HEK293 (cell line): Measurements from ENCODE around the gene COPE.
A peak's percentile ranks its signal among the peaks of the same experiment; 100 is the strongest.

ENCODE experiments used
- CTCF ChIA-PET: fragments of 350-600 bp; formaldehyde crosslinking; extraction: SDS; loops from one replicate; lab custom pipeline; 2021; ENCODE audit warnings: antibody characterized with exemption; lab: Yijun Ruan, JAX
- POLR2A ChIA-PET: fragments of 300-600 bp; formaldehyde crosslinking; extraction: SDS; loops from one replicate; lab custom pipeline; 2020; ENCODE audit warnings: antibody characterized with exemption, inconsistent platforms; lab: Yijun Ruan, JAX
- H3K27ac ChIP-seq: fragments of 200-500 bp; sonication (Bioruptor generic); 2 replicates; pipeline ENCODE4 v1.5.1; 2014; ENCODE audit warnings: low read depth, low read length, control low read depth, inconsistent platforms; ENCODE audit errors: extremely low read depth
- H3K36me3 ChIP-seq, 2 experiments: fragments of 200-500 bp in 1 of 2; sonication (Bioruptor generic) in 1 of 2; 1 replicate in 1 of 2; 2 replicates in 1 of 2; pipeline ENCODE4 v1.5.1; 2014 to 2017; ENCODE audit warnings: inconsistent platforms in 2 of 2, low read length in 2 of 2; ENCODE audit not compliant: control insufficient read depth in 2 of 2, insufficient read depth in 1 of 2
- H3K4me1 ChIP-seq: fragments of 200-500 bp; sonication (Bioruptor generic); 2 replicates; pipeline ENCODE4 v1.5.1; 2014; ENCODE audit warnings: mild to moderate bottlenecking, low read length, inconsistent platforms; ENCODE audit not compliant: control insufficient read depth, insufficient read depth
- H3K4me3 ChIP-seq: 2 replicates; pipeline ENCODE4 v1.5.1; 2011; ENCODE audit warnings: low read depth, mild to moderate bottlenecking, control low read depth, low read length, moderate library complexity
- H3K9me3 ChIP-seq: fragments of 200-500 bp; sonication (Bioruptor generic); 2 replicates; pipeline ENCODE4 v1.5.1; 2014; ENCODE audit warnings: low read depth, low read length, inconsistent platforms; ENCODE audit not compliant: control insufficient read depth, insufficient read depth
- IKZF3 ChIP-seq: fragments of 450-650 bp; IDR thresholded peaks from 2 replicates; pipeline ENCODE4 v1.5.0; 2018; ENCODE audit warnings: missing biosample characterization, mild to moderate bottlenecking, missing genetic modification characterization, moderate library complexity
- KLF7 ChIP-seq: fragments of 450-650 bp; formaldehyde crosslinking; IDR thresholded peaks from 2 replicates; pipeline ENCODE4 v1.5.1; 2016; ENCODE audit warnings: missing biosample characterization, missing genetic modification characterization, borderline replicate concordance
- PRDM4 ChIP-seq: fragments of 450-650 bp; formaldehyde crosslinking; IDR thresholded peaks from 2 replicates; pipeline ENCODE4 v1.5.1; 2017; ENCODE audit warnings: missing biosample characterization, missing genetic modification characterization
- REPIN1 ChIP-seq: fragments of 450-650 bp; formaldehyde crosslinking; IDR thresholded peaks from 2 replicates; pipeline ENCODE4 v1.5.1; 2017; ENCODE audit warnings: missing biosample characterization, missing genetic modification characterization, low read depth
- TRIM28 ChIP-seq: IDR thresholded peaks from 2 replicates; pipeline ENCODE4 v1.6.1; 2011; ENCODE audit warnings: low read length, control low read depth, borderline replicate concordance
- ZBTB17 ChIP-seq: fragments of 450-650 bp; formaldehyde crosslinking; IDR thresholded peaks from 2 replicates; pipeline ENCODE4 v1.5.1; 2016; ENCODE audit warnings: missing biosample characterization, missing genetic modification characterization
- ZNF140 ChIP-seq: fragments of 450-650 bp; formaldehyde crosslinking; IDR thresholded peaks from 2 replicates; pipeline ENCODE4 v1.5.1; 2016; ENCODE audit warnings: missing biosample characterization, missing genetic modification characterization
- ZNF16 ChIP-seq: fragments of 450-650 bp; formaldehyde crosslinking; IDR thresholded peaks from 2 replicates; pipeline ENCODE4 v1.5.1; 2016; ENCODE audit warnings: low read depth, missing biosample characterization, missing genetic modification characterization
- ZNF19 ChIP-seq: fragments of 450-650 bp; formaldehyde crosslinking; IDR thresholded peaks from 2 replicates; pipeline ENCODE4; 2016; ENCODE audit warnings: missing biosample characterization, missing genetic modification characterization, low read depth
- ZNF248 ChIP-seq: fragments of 450-650 bp; formaldehyde crosslinking; IDR thresholded peaks from 2 replicates; pipeline ENCODE4 v1.5.1; 2017; ENCODE audit warnings: missing biosample characterization, missing genetic modification characterization
- ZNF366 ChIP-seq: fragments of 450-650 bp; formaldehyde crosslinking; conservative IDR thresholded peaks from 2 replicates; pipeline ENCODE4 v1.5.1; 2016; ENCODE audit warnings: missing biosample characterization, missing genetic modification characterization
- ZNF37A ChIP-seq: fragments of 450-650 bp; IDR thresholded peaks from 2 replicates; pipeline ENCODE4 v1.5.1; 2018; ENCODE audit warnings: missing biosample characterization, missing genetic modification characterization
- ZNF416 ChIP-seq: fragments of 450-650 bp; formaldehyde crosslinking; IDR thresholded peaks from 2 replicates; pipeline ENCODE4 v1.5.1; 2016; ENCODE audit warnings: missing biosample characterization, missing genetic modification characterization
- ZNF513 ChIP-seq: fragments of 450-650 bp; IDR thresholded peaks from 2 replicates; pipeline ENCODE4 v1.5.1; 2018; ENCODE audit warnings: missing biosample characterization, missing genetic modification characterization
- ZNF544 ChIP-seq: fragments of 450-650 bp; formaldehyde crosslinking; IDR thresholded peaks from 2 replicates; pipeline ENCODE4 v1.5.0; 2017; ENCODE audit warnings: missing biosample characterization, missing genetic modification characterization
- ZNF558 ChIP-seq: fragments of 450-650 bp; formaldehyde crosslinking; IDR thresholded peaks from 2 replicates; pipeline ENCODE4 v1.5.1; 2016; ENCODE audit warnings: missing biosample characterization, missing genetic modification characterization
- ZNF76 ChIP-seq: fragments of 450-650 bp; formaldehyde crosslinking; IDR thresholded peaks from 2 replicates; pipeline ENCODE4; 2016; ENCODE audit warnings: low read depth, missing biosample characterization, missing genetic modification characterization, borderline replicate concordance
- ZSCAN18 ChIP-seq: fragments of 450-650 bp; formaldehyde crosslinking; IDR thresholded peaks from 2 replicates; pipeline ENCODE4 v1.5.1; 2016; ENCODE audit warnings: missing biosample characterization, missing genetic modification characterization
- ZSCAN30 ChIP-seq: fragments of 450-650 bp; IDR thresholded peaks from 2 replicates; pipeline ENCODE4 v1.5.1; 2018; ENCODE audit warnings: missing biosample characterization, mild to moderate bottlenecking, missing genetic modification characterization, moderate library complexity
- TF ChIP-seq, protein P1 (sequence below): fragments of 450-650 bp; formaldehyde crosslinking; IDR thresholded peaks from 2 replicates; pipeline ENCODE4 v1.5.1; 2016; ENCODE audit warnings: missing biosample characterization, missing genetic modification characterization
- TF ChIP-seq, protein P2 (sequence below): fragments of 450-650 bp; formaldehyde crosslinking; IDR thresholded peaks from 2 replicates; pipeline ENCODE4 v1.5.1; 2016; ENCODE audit warnings: missing biosample characterization, missing genetic modification characterization

The COPE gene

DNA sequence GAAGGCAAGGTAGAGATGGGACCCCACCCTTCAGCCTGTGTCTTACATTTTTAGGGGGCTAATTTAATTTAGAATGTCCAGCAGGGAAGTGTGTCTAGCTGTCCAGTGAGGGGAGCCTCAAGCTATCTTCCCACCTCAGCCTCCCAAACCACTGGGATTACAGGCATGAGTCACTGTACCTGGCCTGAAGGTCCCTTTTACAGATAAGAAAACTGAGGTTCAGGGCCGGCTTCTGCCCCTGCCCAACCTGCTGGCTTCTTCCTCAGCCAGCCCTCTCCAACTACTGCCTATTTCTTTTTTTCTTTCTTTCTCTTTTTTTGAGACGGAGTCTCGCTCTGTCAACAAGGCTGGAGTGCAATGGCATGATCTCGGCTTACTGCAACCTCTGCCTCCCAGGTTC lies 41.2 kb upstream of the COPE start:
- ChIA-PET POLR2A (no interaction called here), CTCF (interaction anchor here (0.6 to 1.0 kb wide), 3 partner anchors 27 to 669 kb away, joined by 3 to 4 read pairs (median 3); no protein-coding TSS in a partner anchor)
- Histone ChIP-seq H3K4me3 (no peak overlapping the region), H3K4me1 (no peaks in the 10 kb centered on the region), H3K9me3 (no peaks in the 10 kb centered on the region), H3K36me3 (no peaks in the 10 kb centered on the region), H3K27ac (no peak overlapping the region)
- TF ChIP-seq REPIN1 (tag by site-specific recombination) (no peak), ZSCAN18 (tag by site-specific recombination) (no peak), TRIM28 (no peak), ZNF19 (tag by site-specific recombination) (no peak), ZNF16 (tag by site-specific recombination) (no peak), ZNF544 (tag by site-specific recombination) (no peak), KLF7 (tag by site-specific recombination) (no peak), ZNF140 (tag by site-specific recombination) (no peak), ZNF513 (tag by site-specific recombination) (no peak), ZNF37A (tag by site-specific recombination) (no peak), ZNF76 (tag by site-specific recombination) (no peak), PRDM4 (no peak), IKZF3 (no peak), ZNF558 (tag by site-specific recombination) (no peak)
- TF ChIP-seq, protein P1, sequence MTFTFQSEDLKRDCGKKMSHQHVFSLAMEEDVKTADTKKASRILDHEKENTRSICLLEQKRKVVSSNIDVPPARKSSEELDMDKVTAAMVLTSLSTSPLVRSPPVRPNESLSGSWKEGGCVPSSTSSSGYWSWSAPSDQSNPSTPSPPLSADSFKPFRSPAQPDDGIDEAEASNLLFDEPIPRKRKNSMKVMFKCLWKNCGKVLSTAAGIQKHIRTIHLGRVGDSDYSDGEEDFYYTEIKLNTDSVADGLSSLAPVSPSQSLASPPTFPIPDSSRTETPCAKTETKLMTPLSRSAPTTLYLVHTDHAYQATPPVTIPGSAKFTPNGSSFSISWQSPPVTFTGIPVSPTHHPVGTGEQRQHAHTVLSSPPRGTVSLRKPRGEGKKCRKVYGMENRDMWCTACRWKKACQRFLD = no peak
- TF ChIP-seq, protein P2, sequence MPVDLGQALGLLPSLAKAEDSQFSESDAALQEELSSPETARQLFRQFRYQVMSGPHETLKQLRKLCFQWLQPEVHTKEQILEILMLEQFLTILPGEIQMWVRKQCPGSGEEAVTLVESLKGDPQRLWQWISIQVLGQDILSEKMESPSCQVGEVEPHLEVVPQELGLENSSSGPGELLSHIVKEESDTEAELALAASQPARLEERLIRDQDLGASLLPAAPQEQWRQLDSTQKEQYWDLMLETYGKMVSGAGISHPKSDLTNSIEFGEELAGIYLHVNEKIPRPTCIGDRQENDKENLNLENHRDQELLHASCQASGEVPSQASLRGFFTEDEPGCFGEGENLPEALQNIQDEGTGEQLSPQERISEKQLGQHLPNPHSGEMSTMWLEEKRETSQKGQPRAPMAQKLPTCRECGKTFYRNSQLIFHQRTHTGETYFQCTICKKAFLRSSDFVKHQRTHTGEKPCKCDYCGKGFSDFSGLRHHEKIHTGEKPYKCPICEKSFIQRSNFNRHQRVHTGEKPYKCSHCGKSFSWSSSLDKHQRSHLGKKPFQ = no peak

DNA sequence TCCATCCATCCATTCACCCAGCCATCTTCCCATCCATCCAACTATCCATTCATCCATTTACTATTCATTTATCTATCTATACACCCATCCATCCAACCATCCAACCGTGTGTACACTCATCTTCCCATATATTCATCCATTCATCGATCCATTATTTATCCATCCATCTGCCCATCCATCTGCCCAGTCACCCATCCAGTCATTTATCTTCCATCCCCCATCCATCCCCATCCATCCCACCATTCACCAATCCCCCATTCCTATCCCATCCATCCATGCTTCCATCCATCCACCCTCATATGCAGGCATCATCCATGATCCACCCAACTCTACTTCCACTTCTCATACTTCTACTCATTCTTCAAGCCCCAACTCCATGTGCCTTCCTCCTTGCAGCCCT lies 35.9 kb upstream of the COPE start:
- TF ChIP-seq ZNF248 (tag by site-specific recombination) (no peak), ZSCAN30 (tag by site-specific recombination) (no peak), ZNF366 (tag by site-specific recombination) (peak; percentile 67), ZBTB17 (tag by site-specific recombination) (peak; percentile 86), ZNF544 (tag by site-specific recombination) (no peak), ZNF416 (no peak), PRDM4 (no peak)
- ChIA-PET POLR2A (no interaction called here), CTCF (interaction anchor here (0.6 kb wide), 1 partner anchor 32 kb away, joined by 5 read pairs; no protein-coding TSS in a partner anchor)
- Histone ChIP-seq H3K9me3 (no peaks in the 10 kb centered on the region), H3K36me3 (no peaks in the 10 kb centered on the region), H3K27ac (no peak overlapping the region), H3K4me1 (no peaks in the 10 kb centered on the region), H3K4me3 (no peak overlapping the region)
